Activated CD8-positive, alpha-beta memory T cell treated with anti-CD3 and anti-CD28 coated beads for 48 hours (primary cell): Measurements from ENCODE around the gene GDF10.

Experiments
- DNase-seq, 3 experiments: peaks; one replicate each; pipeline ENCODE4 v3.0.0-alpha.2; 2020; ENCODE audit warnings: low read depth in 2 of 3, low spot score in 2 of 3

GDF10 gene

DNA sequence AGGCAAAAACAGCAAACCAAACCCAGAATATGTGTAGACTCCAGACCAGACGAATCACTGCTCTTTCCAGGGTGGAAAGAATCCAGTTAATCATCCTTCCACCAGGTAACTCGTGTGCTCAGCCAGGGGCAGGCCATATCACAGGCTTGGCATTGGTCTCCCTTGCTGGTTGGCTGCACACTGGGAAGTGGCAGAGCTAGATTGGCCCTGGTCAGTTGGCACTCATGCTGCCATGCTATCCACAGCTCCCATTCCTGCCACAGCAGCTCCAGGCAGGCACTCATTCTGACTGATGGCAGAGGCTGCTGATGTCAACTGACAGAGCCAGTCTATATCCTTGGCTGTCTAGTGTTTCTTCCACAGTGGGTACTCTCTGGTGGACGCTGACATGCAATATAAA is 9.7 kb upstream of the GDF10 start:
- no peak for DNase-seq

DNA sequence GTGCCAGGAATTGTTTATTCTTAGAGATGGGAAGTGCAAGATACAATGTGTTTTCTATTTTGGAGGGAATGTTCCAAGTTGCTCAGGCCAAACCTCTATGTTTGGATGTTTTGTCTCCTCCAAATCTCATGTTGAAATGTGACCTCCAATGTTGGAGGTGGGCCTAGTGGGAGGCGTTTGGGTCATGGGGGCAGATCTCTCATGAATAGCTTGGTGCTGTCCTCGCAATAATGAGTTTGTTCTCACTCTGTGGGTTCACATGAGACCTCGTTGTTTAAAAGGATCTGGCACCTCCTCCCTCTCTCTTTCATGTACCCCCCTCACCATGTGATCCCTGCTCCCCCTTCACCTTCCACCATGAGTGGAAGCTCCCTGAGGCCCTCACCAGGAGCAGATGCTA is 8.3 kb upstream of the GDF10 start:
- DNase-seq: no peak

DNA sequence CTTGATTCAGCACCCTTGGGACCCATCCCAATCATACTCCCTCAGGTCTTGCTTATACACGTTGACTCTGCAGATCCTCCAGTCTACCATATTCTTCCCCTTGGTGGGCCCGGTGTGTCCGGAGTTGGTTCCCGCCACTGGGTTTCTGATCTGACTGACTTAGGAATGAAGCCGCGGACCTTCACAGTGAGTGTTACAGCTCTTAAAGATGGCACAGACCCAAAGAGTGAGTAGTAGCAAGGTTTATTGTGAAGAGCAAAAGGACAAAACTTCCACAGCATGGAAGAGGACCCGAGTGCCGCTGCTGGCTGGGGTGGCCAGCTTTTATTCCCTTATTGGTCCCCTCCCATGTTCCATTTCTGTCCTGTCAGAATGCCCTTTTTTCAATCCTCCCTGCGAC is 5.9 kb upstream of the GDF10 start:
- DNase-seq: no peak

- no peak for DNase-seq
Observed at GRCh38 chr10:47294501-47294900, 5.5 kb upstream of the GDF10 start.

- no peak for DNase-seq
Observed at GRCh38 chr10:47295411-47295810, 4.6 kb upstream of the GDF10 start.

- no peak for DNase-seq
Observed at GRCh38 chr10:47296156-47296894, 3.7 kb upstream of the GDF10 start.

DNA sequence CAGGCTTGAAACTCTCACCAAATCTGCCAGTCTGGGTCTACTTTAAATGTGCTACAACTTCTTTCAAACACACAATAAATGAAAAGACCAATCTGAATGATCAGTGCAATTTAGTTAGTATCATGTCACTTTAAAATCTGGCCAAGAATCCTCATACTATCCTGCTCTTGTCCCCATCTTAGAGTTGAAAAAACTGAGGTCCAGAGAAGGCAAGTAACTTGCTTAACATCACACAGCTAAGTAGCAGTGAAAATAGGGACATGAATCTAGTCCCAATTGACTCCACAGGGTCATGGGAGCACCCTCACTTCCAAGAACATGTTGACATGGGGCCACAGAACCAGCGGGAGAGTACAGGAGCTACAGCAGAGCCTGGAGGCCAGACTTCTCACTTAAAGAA is 3.1 kb upstream of the GDF10 start:
- DNase-seq: no peak

GRCh38 chr10:47297866-47298540 is 2.0 kb upstream of the GDF10 start:
- DNase-seq: no peak

DNA sequence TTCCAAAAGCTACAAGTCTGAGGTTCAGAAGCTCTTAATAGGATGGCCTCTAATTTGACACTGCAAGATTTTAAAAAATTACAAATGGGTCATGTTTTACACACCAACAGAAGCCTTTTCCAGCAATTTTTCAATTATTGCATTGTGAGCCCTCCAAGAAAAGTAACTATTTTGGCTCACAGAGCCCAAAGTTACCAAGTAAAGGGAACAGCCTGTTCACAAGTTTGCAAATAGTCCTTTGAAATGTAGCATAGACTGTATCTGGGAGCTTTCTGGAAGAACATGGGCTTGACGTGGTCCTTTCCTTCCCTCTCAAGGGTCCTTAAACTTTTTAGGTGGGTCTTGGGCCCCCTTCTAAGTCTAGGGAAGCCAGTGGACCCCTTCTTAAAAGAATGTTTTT is 1.3 kb upstream of the GDF10 start:
- DNase-seq: no peak

DNA sequence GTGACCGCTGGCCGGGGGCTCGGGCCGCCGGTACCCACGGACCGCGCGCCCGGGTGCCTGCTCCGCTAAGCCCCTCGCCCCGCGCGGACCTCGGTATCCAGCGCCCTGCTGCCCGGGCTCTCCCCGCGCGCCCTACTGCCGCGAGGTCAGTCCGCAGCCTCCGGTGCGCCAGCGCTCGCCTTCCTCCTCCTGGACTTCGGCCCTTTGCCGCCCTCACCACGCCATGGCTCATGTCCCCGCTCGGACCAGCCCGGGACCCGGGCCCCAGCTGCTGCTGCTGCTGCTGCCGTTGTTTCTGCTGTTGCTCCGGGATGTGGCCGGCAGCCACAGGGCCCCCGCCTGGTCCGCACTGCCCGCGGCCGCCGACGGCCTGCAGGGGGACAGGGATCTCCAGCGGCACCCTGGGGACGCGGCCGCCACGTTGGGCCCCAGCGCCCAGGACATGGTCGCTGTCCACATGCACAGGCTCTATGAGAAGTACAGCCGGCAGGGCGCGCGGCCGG is 483 bp downstream of the GDF10 start:
- DNase-seq: no peak

- no peak for DNase-seq
Observed at GRCh38 chr10:47301833-47302232, 1.8 kb downstream of the GDF10 start.

DNA sequence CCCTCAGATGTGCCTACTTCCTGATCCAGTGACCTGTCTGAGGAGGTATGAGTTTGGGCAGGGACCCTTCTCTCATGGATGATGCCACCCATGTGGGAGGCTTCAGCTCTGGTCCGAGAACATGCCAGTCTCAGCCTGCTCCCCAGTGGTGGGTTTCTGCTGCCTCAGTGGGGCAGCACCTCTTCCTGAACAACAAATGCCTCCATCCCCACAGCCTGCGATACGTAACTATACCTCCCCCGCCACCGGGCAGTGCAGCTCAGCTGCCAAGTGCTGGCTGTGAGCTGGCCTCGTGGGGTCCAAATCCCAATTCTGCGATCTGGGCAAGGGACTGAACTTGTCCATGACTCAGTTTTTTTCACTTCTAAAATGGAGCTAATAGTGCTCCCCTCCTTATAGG is 3.1 kb downstream of the GDF10 start:
- no peak for DNase-seq

DNA sequence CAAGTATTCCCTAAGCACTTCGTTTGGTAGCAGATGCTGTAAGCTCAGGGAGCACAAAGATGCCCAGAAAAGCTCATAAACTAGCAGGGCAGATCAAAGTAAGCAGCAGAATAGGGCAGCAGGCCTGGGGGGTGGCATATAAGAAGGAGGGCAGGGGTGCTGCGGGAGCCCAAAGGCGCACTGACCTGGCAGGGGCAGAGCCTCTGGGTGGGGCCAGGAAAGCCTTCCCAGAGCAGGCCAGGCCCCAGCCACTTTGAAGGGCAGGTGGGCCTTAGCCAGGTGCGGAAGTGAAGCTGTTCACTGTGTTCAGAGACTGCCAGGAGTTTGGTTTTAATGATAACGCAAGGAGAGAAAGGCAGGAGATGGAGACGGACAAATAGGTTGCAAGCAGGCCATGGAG is 3.9 kb downstream of the GDF10 start:
- DNase-seq: no peak

DNA sequence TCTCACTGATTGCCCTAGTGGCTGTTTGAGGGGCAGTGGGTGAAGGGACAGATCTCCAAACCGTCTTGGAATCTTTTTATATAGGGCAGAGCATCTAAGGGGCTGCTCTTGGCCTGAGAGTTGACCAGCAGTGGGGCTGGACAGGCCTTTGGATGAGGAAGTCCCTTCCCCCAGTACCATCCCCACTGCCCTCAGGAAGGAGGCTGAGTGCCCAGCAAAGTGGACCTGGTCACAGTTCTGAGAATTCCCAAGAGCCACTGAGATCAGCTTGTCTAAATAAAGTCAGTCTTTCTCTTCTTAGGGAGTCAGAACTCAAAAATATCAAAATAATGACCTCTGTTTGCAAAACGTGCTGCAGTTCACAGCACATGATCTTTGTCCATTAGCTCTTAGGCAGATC is 5.6 kb downstream of the GDF10 start:
- no peak for DNase-seq

GRCh38 chr10:47306387-47307210 is 6.6 kb downstream of the GDF10 start:
- DNase-seq: no peak

GRCh38 chr10:47307381-47307780 is 7.4 kb downstream of the GDF10 start:
- no peak for DNase-seq

DNA sequence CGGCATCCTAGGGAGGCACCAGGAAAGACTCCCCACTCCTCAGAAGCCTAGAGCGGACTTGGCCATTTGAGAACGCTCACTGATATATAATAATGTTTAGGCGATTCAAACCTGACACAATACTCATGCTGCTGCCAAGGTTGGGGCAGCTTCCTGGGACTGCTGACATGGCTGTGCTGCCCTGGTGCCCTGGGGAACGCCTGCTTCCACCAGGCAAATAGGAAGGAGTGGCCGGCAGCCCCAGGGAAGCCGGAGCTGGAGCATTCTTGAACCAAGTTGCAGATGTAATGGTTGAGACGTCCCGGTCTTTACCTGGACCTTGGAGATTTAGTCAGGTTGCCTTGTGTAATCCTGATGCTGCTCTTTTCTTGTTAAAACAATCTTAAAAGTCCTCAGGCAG is 8.8 kb downstream of the GDF10 start:
- no peak for DNase-seq

DNA sequence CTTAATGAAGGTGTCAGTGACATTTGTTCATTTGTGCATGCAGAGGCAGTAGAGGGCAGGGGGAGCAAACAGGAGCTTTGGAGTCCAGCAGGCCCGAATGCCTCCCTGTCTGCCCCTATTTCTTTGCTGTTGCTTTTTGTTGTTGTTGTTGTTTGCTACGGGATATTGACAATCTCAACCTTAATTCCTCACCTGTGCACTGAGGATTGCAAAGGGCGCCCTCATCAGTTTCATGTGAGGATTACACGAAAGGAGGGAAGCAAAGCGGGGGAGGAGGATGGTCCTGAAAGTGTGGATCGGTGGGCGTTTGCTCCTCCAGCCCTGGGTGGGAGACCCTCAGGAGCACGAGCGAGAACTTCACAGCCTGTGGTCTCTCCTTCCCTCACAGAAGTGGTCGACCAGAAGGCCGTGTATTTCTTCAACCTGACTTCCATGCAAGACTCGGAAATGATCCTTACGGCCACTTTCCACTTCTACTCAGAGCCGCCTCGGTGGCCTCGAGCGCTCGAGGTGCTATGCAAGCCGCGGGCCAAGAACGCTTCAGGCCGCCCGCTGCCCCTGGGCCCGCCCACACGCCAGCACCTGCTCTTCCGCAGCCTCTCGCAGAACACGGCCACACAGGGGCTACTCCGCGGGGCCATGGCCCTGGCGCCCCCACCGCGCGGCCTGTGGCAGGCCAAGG is 9.6 kb downstream of the GDF10 start:
- DNase-seq: no peak

DNA sequence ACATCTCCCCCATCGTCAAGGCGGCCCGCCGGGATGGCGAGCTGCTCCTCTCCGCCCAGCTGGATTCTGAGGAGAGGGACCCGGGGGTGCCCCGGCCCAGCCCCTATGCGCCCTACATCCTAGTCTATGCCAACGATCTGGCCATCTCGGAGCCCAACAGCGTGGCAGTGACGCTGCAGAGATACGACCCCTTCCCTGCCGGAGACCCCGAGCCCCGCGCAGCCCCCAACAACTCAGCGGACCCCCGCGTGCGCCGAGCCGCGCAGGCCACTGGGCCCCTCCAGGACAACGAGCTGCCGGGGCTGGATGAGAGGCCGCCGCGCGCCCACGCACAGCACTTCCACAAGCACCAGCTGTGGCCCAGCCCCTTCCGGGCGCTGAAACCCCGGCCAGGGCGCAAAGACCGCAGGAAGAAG is 10.1 kb downstream of the GDF10 start:
- no peak for DNase-seq

DNA sequence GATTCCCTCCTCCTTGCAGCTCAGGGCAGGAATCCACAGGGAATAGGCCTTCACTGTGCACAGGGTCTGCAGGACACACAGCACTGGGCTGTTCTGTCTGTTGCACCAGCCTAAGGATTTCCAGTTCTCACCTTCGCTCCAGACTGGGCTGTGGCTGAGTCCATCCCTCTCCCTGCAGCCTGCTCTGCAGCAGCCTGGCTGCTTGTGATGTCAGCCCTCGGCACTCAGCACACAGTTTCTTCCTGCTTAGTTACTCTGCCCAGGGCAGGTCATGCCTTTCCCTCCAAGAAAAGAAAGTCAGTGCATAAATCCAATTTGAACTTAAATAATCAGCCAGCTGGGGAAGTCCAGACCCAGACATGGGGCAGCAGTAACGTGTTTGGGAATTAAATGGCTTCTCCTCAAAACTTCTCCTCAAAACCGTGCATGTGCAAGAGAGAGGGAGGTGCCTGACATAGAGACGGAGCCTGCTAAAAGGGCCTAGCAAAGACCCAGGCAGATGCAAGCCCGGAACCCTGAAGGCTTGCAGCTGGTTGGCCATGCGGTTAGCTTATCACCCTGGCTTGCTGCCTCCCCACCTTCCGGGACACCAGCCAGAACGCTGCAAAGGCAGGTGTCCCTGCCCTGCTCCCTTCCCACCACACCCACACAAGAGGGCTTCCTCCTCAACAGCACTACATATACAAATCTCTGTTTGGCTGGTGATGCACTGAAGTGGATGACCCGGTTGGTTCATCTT is 11.4 kb downstream of the GDF10 start:
- DNase-seq: peak in 1 of 3 experiments; percentile 5
